SKM-1 (cell line): ENCODE data around the gene ENOX1.

ENCODE experiments used
- DNase-seq: peaks from one replicate; lab custom pipeline; 2025; ENCODE audit not compliant: unreplicated experiment; lab: John Stamatoyannopoulos, UW

The ENOX1 gene

DNA sequence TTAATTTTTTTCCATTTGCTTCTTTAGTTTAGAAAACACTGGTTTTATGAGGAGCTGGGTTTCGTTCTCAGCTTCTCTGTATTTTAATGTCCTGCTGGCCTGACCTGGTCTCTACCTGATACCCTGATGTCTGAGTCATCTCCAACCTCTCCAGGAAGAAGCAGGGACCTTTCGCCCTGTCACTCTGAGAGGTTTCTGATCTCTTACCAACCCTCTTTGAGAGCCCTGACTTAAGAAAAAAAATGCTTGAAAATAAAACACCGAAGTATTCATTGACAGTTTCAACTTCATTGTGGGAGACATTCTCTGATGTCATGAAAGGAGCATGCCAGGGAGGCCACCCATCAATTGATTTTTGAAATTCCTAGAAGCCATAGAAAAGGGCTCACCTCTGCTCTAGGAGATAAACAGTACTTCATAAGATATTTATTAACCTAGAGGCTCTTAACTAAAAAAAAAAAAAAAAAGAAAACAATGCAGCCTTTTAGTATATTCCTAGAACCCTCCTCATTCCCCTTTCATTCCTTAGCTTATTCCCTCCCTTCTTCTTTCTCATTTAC is 234.8 kb downstream of the ENOX1 start:
- no peak for DNase-seq

DNA sequence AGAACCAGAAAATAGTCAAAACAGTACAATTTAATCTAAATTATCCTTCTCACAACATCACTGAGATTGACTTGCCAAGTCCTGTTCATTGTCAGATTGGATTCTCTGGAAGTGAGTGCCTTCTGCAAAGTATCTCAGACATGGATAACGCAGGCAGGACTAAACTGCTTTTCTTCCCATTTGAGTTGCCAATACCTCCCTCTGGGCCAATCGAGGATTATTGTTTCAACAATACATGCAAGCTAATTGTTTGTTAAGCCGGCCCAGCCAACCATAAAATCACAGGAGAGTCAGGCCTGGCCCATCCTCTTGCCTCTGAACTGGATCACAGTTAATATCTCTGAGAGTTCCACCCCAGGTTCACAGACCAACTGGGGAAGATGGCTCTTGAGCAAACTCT is 240.0 kb downstream of the ENOX1 start:
- no peak for DNase-seq

- DNase-seq = no peak
Observed at GRCh38 chr13:43546251-43546650, 240.5 kb downstream of the ENOX1 start.

DNA sequence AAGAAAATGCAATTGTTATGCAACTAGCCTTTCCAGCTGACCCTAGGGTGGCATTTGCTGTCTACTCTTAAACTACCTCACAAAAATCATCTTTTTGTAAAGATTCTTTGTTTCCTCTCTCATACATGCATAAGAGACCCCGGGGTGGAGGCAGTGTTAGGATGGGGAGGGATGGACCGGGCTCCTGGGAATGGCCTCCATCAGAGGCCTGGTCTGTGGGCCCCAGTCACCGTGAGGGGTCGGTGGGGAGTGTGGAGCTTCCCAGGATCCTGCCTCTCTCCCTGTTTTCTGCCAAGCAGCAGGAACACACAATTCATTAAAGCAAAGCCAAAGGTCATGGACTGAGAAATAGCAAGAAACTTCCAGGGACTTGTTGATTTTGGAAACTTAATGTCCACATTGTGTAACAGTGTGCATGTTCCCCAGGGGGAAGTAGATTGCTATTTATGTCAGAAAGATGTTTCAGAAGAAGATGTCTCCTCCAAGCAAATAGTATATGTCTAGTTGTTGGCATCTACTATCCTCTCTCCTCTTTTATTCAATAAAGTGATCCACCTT is 241.4 kb downstream of the ENOX1 start:
- DNase-seq = no peak

- DNase-seq = no peak
Observed at GRCh38 chr13:43544631-43545030, 242.1 kb downstream of the ENOX1 start.

- no peak for DNase-seq
Observed at GRCh38 chr13:43544011-43544410, 242.8 kb downstream of the ENOX1 start.

- no peak for DNase-seq
Observed at GRCh38 chr13:43543331-43543730, 243.4 kb downstream of the ENOX1 start.

GRCh38 chr13:43537124-43537523 is 249.6 kb downstream of the ENOX1 start:
- DNase-seq = no peak

GRCh38 chr13:43529796-43530195 is 257.0 kb downstream of the ENOX1 start:
- DNase-seq = no peak

GRCh38 chr13:43528992-43529391 is 257.8 kb downstream of the ENOX1 start:
- DNase-seq = no peak

DNA sequence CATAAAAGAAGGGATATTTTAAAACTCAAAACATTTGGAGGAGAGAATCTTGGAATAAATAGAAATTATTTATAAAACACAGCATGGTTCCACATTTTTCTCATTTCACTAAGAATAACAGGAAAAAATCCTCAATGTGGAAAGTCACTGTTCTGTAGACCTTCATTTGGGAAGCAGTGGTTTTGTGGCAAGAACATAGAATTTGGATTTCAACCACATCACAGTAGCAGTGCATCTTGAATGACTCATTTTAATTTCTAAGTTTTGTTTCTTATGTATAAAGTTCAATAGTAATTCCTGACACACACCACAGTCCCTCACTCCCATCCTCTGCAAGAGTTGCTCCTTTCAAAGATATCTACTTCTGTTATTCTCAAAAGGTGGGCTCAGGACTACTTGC is 264.0 kb downstream of the ENOX1 start:
- DNase-seq = no peak

DNA sequence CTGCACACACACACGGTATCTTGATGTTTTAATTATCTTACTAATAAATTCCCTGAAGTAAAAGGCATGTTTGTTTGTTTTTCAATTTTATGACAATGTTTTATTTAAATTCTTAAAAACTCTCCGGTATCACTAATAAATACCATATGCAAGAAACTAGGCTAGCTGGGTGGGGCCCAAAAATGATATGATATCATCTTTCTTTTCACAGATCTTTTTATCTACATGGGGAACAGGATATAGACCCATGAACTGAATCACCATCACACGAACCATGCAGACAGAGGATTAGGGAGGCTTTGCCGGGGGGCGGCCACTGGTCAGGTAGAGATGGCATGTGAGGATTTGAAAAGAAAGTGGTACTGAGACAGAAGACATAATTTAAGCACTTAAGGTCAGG is 266.4 kb downstream of the ENOX1 start:
- no peak for DNase-seq

DNA sequence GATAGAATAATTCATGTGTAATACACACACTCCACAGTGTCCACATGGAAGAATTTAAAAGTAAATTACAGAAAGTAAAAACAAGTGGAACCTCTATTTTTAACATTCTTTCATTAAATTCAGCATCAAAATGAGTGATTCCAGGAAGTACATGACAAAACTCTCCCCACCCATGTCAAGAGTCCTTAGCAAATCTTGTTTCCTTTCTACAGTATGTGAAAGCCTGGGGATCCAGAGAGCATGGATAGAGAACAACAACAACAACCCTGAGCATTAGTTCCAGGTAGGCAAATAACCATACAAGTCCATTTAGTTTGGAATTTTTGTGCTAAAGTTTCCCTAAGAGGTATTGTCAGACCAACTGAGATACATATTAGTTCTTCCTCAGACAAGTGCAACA is 267.9 kb downstream of the ENOX1 start:
- no peak for DNase-seq

DNA sequence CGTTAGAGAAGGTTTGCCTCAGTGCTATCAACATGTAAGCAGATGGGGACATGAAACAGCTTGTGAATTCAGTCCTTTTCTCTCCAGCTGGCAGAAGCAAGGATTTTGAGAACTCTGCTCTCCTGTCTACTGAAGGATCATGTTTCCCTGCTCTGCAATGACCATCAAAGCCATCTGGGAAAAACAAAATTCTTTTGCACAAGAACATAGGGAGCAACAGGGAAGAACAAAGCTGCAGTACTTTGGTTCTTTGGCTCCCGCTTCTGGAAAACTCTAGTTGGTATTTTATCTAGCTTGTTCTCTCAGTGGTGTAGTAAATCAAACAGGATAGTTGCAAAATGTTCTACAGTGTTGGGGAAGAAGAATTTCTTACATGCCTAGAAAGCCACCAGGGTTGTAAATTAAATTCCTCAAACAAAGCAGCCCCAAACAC is 270.4 kb downstream of the ENOX1 start:
- no peak for DNase-seq

GRCh38 chr13:43515531-43515930 is 271.2 kb downstream of the ENOX1 start:
- DNase-seq = no peak

- DNase-seq = no peak
Observed at GRCh38 chr13:43514311-43514710, 272.5 kb downstream of the ENOX1 start.

DNA sequence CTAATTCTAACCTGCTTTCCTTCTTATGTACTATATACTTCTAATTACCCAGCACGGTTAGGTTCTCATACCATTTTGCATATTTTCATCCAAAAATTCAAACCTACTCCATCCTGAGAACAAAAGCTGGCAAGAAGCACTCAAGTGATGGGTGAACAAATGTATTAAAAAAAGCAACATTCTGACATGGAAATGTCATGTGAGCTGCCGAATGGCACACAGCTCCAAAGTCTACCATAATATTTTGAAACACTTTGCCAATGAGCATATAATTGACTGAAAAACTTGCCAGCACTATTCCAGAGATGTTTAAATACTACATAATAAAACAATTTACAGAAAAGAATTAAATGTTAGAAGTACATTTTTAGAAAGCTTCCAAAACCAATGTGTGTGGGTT is 274.6 kb downstream of the ENOX1 start:
- DNase-seq = no peak

DNA sequence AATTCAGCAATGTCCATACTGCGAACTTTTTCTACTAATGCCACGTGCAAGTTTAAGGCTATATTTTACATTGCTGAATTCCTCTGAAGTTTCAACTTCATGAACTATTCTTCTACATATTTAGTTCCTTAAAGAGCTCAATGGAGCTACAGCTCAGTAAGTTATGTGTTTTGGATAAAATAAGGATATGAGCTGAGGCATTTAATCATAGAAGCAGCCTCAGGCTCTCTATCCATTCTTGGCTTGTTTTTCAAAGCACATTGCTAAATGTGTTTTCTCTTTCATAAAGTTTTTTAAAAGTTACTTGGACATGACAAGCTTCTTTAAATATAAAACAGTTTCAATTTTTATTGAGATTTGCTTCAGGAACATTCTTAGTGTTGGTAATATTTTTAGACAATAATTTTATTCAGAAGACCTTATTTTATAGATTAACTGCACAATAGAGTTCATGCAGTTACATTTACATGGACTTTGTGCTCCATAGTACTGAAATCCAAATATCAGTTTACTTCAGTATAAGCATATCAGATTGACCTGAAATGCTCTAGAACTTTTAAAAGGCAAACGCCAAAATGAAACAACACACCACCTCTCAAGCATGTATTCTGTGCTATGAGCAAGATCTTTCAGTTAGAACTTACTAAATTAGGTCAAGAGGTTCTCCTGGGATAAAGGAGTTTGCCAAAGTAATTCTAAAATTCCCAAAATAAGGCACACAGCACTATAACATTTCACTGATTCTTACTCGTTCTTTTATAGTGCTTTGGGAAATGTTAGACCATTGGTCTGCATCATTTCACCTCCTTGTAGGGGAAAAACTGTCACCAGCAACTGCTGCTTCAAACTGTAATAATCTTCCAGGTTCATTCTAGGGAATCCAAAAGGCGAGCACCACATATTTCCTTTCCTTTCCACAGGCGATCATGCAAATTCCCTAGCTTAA is 275.5 kb downstream of the ENOX1 start:
- no peak for DNase-seq

DNA sequence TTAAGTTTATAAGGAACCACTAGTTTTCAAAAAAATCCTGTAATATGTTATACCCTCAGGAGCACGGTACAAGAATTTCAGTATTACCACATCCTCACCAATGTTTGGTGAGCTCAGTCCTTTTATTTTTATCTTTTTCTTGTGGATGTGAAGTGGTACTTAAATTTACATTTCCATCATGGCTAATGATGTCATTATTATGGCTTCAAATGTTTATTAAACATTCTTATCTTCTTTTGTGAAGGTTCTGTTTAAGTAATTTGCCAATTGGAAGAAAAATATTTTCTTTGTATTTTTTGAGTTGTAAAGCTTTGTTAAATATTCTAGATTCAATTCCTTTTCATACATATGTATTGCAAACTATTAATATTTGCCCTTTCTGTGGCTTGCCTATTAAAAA is 291.0 kb downstream of the ENOX1 start:
- DNase-seq = no peak

GRCh38 chr13:43494206-43494605 is 292.6 kb downstream of the ENOX1 start:
- DNase-seq = no peak

GRCh38 chr13:43493496-43494000 is 293.2 kb downstream of the ENOX1 start:
- no peak for DNase-seq

DNA sequence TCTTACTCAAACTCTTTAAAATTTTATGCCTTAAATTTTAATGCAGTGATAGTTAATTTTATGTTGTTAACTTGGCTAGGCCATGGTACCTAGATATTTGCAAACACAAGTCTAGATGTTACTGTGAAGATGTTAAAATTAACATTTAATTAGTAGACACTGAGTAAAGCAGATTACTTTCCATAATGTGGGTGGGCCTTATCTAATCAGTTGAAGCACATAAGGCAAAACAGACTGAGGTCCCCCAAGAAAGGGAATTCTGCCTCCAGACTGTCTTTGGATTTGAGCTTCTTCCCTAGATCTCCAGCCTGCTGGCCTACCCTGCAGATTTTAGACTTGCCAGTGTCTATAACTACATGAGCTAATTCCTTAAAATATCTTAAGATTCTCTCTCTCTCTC is 294.0 kb downstream of the ENOX1 start:
- DNase-seq = no peak
